Heart left ventricle (tissue), 16 donors: ENCODE results near the gene SOS1. TPM values are rescaled to one million over a fixed set of nuclear protein-coding genes. Genes with fewer than 3 reads are reported as not detected.

ENCODE experiments used
- ATAC-seq, 4 donors: fragments of 200-7000 bp; cut with Tn5 transposase; one replicate each; pipeline ENCODE4 v1.9.1; 2020 to 2022; ENCODE audit warnings: moderate library complexity in 4 of 4, mild to moderate bottlenecking in 3 of 4, moderate number of reproducible peaks in 1 of 4
- DNase-seq, 5 donors: peaks; one replicate each; pipeline ENCODE4 v3.0.0-alpha.2; 2020
- H3K27ac ChIP-seq, 12 donors: fragments of 200-600 bp; sonication (generic) in 4 of 12; one replicate each; pipeline versions ENCODE4 v1.5.0 to v1.8.0; 2016 to 2022; ENCODE audit warnings: mild to moderate bottlenecking in 2 of 12
- H3K27me3 ChIP-seq, 9 donors: fragments of 200-600 bp; sonication (generic) in 2 of 9; one replicate each; pipeline versions ENCODE4 v1.5.1 to v1.8.0; 2016 to 2022; ENCODE audit warnings: mild to moderate bottlenecking in 3 of 9
- H3K36me3 ChIP-seq, 9 donors: fragments of 200-600 bp; sonication (generic) in 2 of 9; one replicate each; pipeline versions ENCODE4 v1.5.0 to v1.8.0; 2018 to 2022; ENCODE audit warnings: mild to moderate bottlenecking in 2 of 9
- H3K4me1 ChIP-seq, 12 donors: fragments of 200-600 bp; sonication (generic) in 4 of 12; one replicate each; pipeline versions ENCODE4 v1.5.0 to v1.8.0; 2016 to 2022; ENCODE audit warnings: mild to moderate bottlenecking in 3 of 12
- H3K4me3 ChIP-seq, 12 donors: fragments of 200-600 bp; sonication (generic) in 4 of 12; one replicate each; pipeline versions ENCODE4 v1.5.0 to v1.8.0; 2017 to 2022; ENCODE audit warnings: mild to moderate bottlenecking in 9 of 12, moderate library complexity in 4 of 12
- H3K9me3 ChIP-seq, 12 donors: fragments of 200-600 bp; sonication (generic) in 4 of 12; one replicate each; pipeline versions ENCODE4 v1.5.0 to v1.8.0; 2016 to 2022; ENCODE audit warnings: mild to moderate bottlenecking in 1 of 12
- CTCF ChIP-seq, 12 donors: fragments of 200-600 bp; sonication (generic) in 4 of 12; IDR thresholded peaks; one replicate each; pipeline versions ENCODE4 v1.5.0 to v1.8.0; 2018 to 2022; ENCODE audit warnings: antibody characterized with exemption in 12 of 12, mild to moderate bottlenecking in 5 of 12
- POLR2A ChIP-seq, 2 donors: fragments of 450-650 bp; IDR thresholded peaks; one replicate each; pipeline ENCODE4 v1.6.1; 2017; ENCODE audit warnings: antibody characterized with exemption in 2 of 2, mild to moderate bottlenecking in 2 of 2, moderate library complexity in 2 of 2
- WGBS, 4 donors: extraction: QIAGEN DNeasy Blood & Tissue Kit in 2 of 4; methylation state at CpG; one replicate each; pipeline versions ENCODE4 v1.1.5 to v1.1.7; 2013 to 2018; 5-methylcytosine and 5-hydroxymethylcytosine counted together
- intact Hi-C, 10 donors: fragments of 100-400 bp; cut with DNase I; formaldehyde crosslinking; loops; one replicate each; pipeline versions ENCODE4 v1.11.1 to v1.14.2; 2022
- polyA plus RNA-seq, 2 donors: library from polyadenylated mRNA; stranded (reverse); fragments of 200-250 nt; gene quantifications; one replicate each; pipeline ENCODE4 v1.2.3, GENCODE V29; 2013
- total RNA-seq, 9 donors: library from RNA; depleted of rRNA in 2 of 9; stranded (reverse); fragments of >200 nt in 2 of 9; fragmentation: NEBNext Ultra II Directional in 3 of 9; extraction: Animal tissue kit (Norgen Biotek cat#: 25700) in 3 of 9; gene quantifications; one replicate each; pipeline versions ENCODE4 v1.1.0 to v1.2.4, GENCODE V29; 2016 to 2023
- donor health status: ischemic (EF 13 %, LVEDD 7.1; RV severe dilation, severe dysfunction).
- donor health status: healthy with polysubstance abuse.
- donor health status: DM: no; HTN: yes; CAD: no.
- donor health status: DM: no; HTN: no; CAD: no.
- donor health status: ischemic (EF 25% LVEDD 6.9; RV normal size, moderate dysfunction).
- donor health status: ischemic (EF 25% LVEDD 5.7; RV mildly dilated, moderate dysfunction).
- donor health status: healthy.
- donor health status: DM: yes; HTN: yes; CAD: no.
- donor health status: ischemic (EF 35%, LVEDD 5.7; RV mildly dilated, moderate dysfunction).
- donor health status: nonischemic (EF 11% LVEDD 7.7; RV severe dilation, severe dysfunction).
- donor health status: DM: yes; HTN: yes; CAD: no.
- donor health status: PGD.
- donor health status: ischemic (EF 29% LVEDD 5.4; RV normal size, mild dysfunction).
- donor health status: nonischemic (EF 23%, LVEDD 6.1; RV moderate dilation, normal function).

SOS1 gene
- total and polyA plus RNA-seq, 11 donors, result 4.7 to 54.5 (median 24.8) TPM

- H3K27ac ChIP-seq, result no peak overlapping the region
- H3K27me3 ChIP-seq, result no peaks in the 10 kb centered on the region
- peaks cover 0 to 4% (median 0%) of the 10 kb centered on the region in 9 donors for H3K36me3 ChIP-seq
- no peaks in the 10 kb centered on the region for H3K9me3 ChIP-seq
- H3K4me3 ChIP-seq, result no peak overlapping the region
- no peak for TF ChIP-seq POLR2A (IDR thresholded peaks at IDR 0.05)
- no peak for TF ChIP-seq CTCF (IDR thresholded peaks at IDR 0.05)
- intact Hi-C loops, result no loop called here
- ATAC-seq (no peak), DNase-seq (no peak)
- peaks cover 0 to 11% (median 0%) of the 10 kb centered on the region in 12 donors for H3K4me1 ChIP-seq
- 78 to 99% (median 95%) methylated on average over 3 of the region's 3 CpGs for WGBS, 4 donors
Measured at GRCh38 chr2:38977047-38977446, 143.8 kb downstream of the SOS1 start.

- no peak for TF ChIP-seq POLR2A (IDR thresholded peaks at IDR 0.05)
- no peak for TF ChIP-seq CTCF (IDR thresholded peaks at IDR 0.05)
- H3K27ac ChIP-seq, result no peak overlapping the region
- ATAC-seq, result no peak
Measured at GRCh38 chr2:38975042-38975441, 145.8 kb downstream of the SOS1 start.

GRCh38 chr2:38973266-38973665, 147.6 kb downstream of the SOS1 start:
- H3K4me3 ChIP-seq, result no peak overlapping the region
- intact Hi-C loops, result no loop called here
- DNase-seq, result no peak
- peaks cover 0 to 1% (median 0%) of the 10 kb centered on the region in 12 donors for H3K4me1 ChIP-seq
- H3K27ac ChIP-seq, result no peak overlapping the region
- H3K9me3 ChIP-seq, result no peaks in the 10 kb centered on the region
- H3K27me3 ChIP-seq, result no peaks in the 10 kb centered on the region
- TF ChIP-seq POLR2A (IDR thresholded peaks at IDR 0.05), result no peak
- no peak for TF ChIP-seq CTCF (IDR thresholded peaks at IDR 0.05)
- H3K36me3 ChIP-seq, result peaks cover 0 to 4% (median 0%) of the 10 kb centered on the region in 9 donors
- ATAC-seq, result no peak

More at GRCh38 chr2:38975042-38975441, 145.8 kb downstream of the SOS1 start:
- no peak for DNase-seq
- H3K9me3 ChIP-seq, result no peaks in the 10 kb centered on the region
- no peaks in the 10 kb centered on the region for H3K27me3 ChIP-seq
- H3K4me1 ChIP-seq, result peaks cover 0 to 11% (median 0%) of the 10 kb centered on the region in 12 donors
- intact Hi-C loops, result no loop called here
- peaks cover 0 to 4% (median 0%) of the 10 kb centered on the region in 9 donors for H3K36me3 ChIP-seq
- 77 to 88% (median 79%) methylated on average over 6 of the region's 6 CpGs for WGBS, 4 donors
- H3K4me3 ChIP-seq, result no peak overlapping the region

GRCh38 chr2:38971377-38971776, 149.5 kb downstream of the SOS1 start:
- peaks cover 0 to 4% (median 0%) of the 10 kb centered on the region in 9 donors for H3K36me3 ChIP-seq
- H3K4me3 ChIP-seq, result no peak overlapping the region
- no peaks in the 10 kb centered on the region for H3K9me3 ChIP-seq
- no peak overlapping the region for H3K27ac ChIP-seq
- intact Hi-C loops, result no loop called here
- WGBS, 4 donors, result 90 to 97% (median 93%) methylated on average over 4 of the region's 4 CpGs
- no peaks in the 10 kb centered on the region for H3K4me1 ChIP-seq
- no peaks in the 10 kb centered on the region for H3K27me3 ChIP-seq
- DNase-seq (no peak), ATAC-seq (no peak)
- TF ChIP-seq CTCF (IDR thresholded peaks at IDR 0.05), result no peak
- no peak for TF ChIP-seq POLR2A (IDR thresholded peaks at IDR 0.05)
